ENCODE results near the gene PFAS.

The PFAS gene

DNA sequence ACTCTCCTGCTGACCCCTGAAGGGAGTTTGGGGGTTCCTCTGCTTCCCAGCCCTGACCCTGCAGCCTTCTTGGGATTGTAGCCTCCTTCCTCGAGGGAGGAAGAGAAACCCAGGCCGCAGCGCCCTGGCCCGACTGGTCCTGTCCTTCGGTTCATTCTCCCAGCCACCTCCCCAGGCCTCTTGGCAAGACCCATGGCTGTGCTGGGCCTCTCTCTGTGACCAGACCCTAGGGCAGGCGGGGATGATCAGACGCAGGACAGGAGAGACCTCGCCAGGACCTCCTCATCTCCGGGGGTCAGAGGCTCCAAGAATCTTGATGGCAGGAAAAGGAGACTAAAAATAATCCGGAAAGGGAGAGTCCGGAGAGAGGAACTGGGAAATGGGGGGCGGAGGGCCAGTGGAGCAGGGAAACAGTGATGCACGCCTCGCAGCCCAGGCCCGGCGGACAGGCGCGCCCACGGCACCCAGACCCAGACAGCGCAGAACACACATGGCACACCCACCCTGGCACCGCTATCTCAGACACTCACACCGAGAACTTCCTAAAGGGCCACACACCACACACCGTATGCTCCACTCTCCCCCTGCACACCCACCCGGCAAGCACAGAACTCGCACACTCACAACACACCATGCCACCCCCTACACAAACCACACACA is 62.2 kb downstream of the PFAS start:
- DNase-seq = no peak

DNA sequence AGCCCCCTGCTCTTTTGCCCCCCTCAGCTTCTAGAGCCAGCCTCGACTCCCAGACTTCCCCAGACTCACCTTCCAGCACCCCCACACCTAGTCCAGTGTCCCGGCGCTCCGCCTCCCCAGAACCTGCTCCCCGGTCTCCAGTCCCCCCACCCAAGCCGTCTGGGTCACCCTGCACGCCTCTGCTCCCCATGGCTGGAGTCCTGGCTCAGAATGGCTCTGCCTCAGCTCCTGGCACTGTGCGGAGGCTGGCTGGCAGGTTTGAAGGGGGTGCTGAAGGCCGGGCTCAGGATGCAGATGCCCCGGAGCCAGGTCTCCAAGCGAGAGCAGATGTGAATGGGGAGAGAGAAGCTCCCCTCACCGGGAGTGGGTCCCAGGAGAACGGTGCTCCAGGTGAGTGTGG is 63.2 kb downstream of the PFAS start:
- DNase-seq = no peak

DNA sequence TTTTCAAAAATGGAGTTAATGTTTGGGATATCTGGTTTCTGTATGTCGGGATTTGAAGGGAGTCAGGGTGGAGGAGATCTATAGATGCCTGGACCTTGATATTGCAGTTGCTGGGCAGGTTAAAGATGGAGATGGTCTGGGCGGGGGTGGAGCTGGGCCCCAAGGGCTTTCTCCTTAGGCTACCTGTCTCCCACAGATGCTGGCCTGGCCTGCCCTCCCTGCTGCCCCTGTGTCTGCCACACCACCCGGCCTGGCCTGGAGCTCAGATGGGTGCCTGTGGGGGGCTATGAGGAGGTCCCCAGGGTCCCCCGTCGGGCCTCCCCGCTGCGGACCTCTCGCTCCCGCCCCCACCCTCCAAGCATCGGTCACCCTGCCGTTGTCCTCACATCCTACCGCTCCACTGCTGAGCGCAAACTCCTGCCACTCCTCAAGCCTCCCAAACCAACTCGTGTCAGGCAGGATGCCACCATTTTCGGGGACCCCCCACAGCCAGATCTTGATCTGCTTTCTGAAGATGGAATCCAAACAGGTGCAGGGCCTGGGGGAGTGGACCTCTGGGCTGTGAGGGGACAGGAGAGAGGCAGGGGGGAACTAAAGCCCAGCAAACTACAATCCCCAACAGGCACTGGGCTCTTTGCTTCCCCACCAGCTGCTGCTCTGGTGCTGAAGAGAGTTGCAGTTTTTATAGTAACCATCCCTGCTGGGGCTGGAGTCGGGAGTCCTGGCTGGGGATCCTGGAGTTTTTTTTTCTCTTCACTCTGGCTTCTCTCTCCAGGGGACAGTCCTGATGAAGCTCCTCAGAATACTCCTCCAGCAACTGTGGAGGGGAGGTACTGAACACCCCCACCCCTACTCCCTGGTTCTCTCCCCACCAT is 63.9 kb downstream of the PFAS start:
- no peak for DNase-seq

DNA sequence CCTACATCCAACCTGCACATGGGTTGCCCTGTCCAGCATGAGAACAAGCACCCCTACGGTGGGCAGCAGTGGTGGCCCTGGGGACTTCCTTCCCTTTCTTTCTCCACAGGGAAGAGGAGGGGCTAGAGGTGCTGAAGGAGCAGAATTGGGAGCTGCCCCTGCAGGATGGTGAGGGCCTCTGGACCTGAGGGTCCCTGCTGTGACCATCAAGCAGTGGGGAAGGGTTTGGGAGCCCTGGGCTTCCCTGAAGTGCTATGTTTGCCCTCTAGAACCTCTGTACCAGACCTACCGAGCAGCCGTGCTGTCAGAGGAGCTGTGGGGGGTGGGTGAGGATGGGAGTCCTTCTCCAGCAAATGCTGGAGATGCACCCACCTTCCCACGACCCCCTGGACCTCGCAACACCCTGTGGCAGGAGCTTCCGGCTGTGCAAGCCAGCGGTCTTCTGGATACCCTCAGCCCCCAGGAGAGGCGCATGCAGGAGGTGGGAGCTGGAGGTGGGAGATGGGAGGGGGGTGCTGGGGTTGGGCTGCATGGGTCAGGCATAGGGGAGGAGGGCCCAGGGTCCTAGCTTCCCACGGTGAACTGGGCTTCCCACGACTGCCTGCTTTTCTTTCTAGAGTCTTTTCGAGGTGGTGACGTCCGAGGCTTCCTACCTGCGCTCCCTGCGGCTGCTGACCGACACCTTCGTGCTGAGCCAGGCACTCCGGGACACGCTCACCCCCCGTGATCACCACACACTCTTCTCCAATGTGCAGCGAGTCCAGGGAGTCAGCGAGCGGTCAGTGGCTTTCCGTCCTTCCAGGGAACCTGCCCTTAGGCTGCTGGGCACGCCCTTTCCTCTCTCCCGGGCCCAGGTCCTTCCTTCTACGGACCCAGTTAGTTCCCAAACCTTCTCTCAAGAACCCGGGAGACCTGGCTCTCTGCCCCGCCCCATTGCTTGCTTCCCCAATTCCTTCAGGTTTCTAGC is 66.0 kb downstream of the PFAS start:
- no peak for DNase-seq

DNA sequence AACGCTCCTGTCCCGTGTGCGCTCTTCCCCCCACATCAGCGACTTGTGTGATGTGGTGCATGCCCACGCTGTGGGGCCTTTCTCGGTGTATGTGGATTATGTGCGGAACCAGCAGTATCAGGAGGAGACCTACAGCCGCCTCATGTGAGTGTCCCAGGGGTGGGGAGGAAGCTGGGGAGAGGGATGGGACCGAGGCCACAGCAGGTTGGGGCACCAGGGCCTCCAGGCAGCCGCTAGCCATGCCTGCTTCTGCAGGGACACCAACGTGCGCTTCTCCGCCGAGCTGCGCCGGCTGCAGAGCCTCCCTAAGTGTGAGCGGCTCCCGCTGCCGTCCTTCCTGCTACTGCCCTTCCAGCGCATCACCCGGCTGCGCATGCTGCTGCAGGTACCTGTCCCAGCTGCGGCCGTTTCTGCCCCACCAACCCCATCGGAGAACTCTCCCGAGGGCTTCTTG is 66.7 kb downstream of the PFAS start:
- DNase-seq = no peak

GRCh38 chr17:8318010-8318935 is 69.2 kb downstream of the PFAS start:
- no peak for DNase-seq
